ENCODE data around the gene CTNND2. TPM values are rescaled to one million over a fixed set of nuclear protein-coding genes. Genes with fewer than 3 reads are reported as not detected.
"Not testable (repeated sequence)": the region's sequence is repeated elsewhere in the genome, so short reads cannot be mapped to it uniquely, and the experiment has no call there.

The CTNND2 gene
- total RNA-seq, 4 donors from 2014 or later, result 0.04 TPM; not detected in 3

GRCh38 chr5:11012295-11012694 is 892.0 kb downstream of the CTNND2 start:
- DNase-seq, result no peak
- no peaks in the 10 kb centered on the region for H3K4me1 ChIP-seq
- no peaks in the 10 kb centered on the region for H3K9me3 ChIP-seq
- ATAC-seq, result no peak
- TF ChIP-seq POLR2A (IDR thresholded peaks at IDR 0.05), result no peak
- no peak for TF ChIP-seq CTCF (IDR thresholded peaks at IDR 0.05 in 4 of 5, conservative IDR thresholded peaks at IDR 0.05 in 1 of 5)
- no peaks in the 10 kb centered on the region for H3K36me3 ChIP-seq
- no peak overlapping the region for H3K27ac ChIP-seq
- intact Hi-C loops (cut with DNase I; ENCODE audit: low total_unique reads) (no loop called here), in situ Hi-C loops (cut with MboI; ENCODE audit: low sequenced_read_pairs in 4 of 4) (no loop called here)
- no peaks in the 10 kb centered on the region for H3K27me3 ChIP-seq
- H3K4me3 ChIP-seq, result no peak overlapping the region

- intact Hi-C loops (cut with DNase I; ENCODE audit: low total_unique reads), result no loop called here
Measured at GRCh38 chr5:11010429-11011210, 893.6 kb downstream of the CTNND2 start.

GRCh38 chr5:11009576-11009975 is 894.7 kb downstream of the CTNND2 start:
- Histone ChIP-seq H3K36me3 (no peaks in the 10 kb centered on the region), H3K4me3 (no peak overlapping the region), H3K27ac (no peak overlapping the region), H3K4me1 (no peaks in the 10 kb centered on the region), H3K9me3 (no peaks in the 10 kb centered on the region), H3K27me3 (no peaks in the 10 kb centered on the region)
- intact Hi-C loops (cut with DNase I; ENCODE audit: low total_unique reads), result no loop called here
- no peak for TF ChIP-seq POLR2A (IDR thresholded peaks at IDR 0.05)
- TF ChIP-seq CTCF (IDR thresholded peaks at IDR 0.05 in 4 of 5, conservative IDR thresholded peaks at IDR 0.05 in 1 of 5), result no peak
- no peak for ATAC-seq
- no peak for DNase-seq
- in situ Hi-C loops (cut with MboI; ENCODE audit: low sequenced_read_pairs in 4 of 4), result no loop called here

More at GRCh38 chr5:11010429-11011210, 893.6 kb downstream of the CTNND2 start:
- TF ChIP-seq POLR2A (IDR thresholded peaks at IDR 0.05) (no peak), CTCF (IDR thresholded peaks at IDR 0.05 in 4 of 5, conservative IDR thresholded peaks at IDR 0.05 in 1 of 5) (no peak)
- no peak overlapping the region for H3K27ac ChIP-seq
- H3K4me1 ChIP-seq, result no peaks in the 10 kb centered on the region
- H3K27me3 ChIP-seq, result no peaks in the 10 kb centered on the region
- in situ Hi-C loops (cut with MboI; ENCODE audit: low sequenced_read_pairs in 4 of 4), result no loop called here
- DNase-seq (no peak), ATAC-seq (no peak)
- no peaks in the 10 kb centered on the region for H3K9me3 ChIP-seq
- H3K4me3 ChIP-seq, result no peak overlapping the region
- H3K36me3 ChIP-seq, result no peaks in the 10 kb centered on the region

- DNase-seq (no peak), ATAC-seq (no peak)
- no peak for TF ChIP-seq POLR2A (IDR thresholded peaks at IDR 0.05)
- TF ChIP-seq CTCF (IDR thresholded peaks at IDR 0.05 in 4 of 5, conservative IDR thresholded peaks at IDR 0.05 in 1 of 5), result no peak
- no peaks in the 10 kb centered on the region for H3K27me3 ChIP-seq
- intact Hi-C loops (cut with DNase I; ENCODE audit: low total_unique reads) (no loop called here), in situ Hi-C loops (cut with MboI; ENCODE audit: low sequenced_read_pairs in 4 of 4) (no loop called here)
- H3K4me1 ChIP-seq, result no peaks in the 10 kb centered on the region
- H3K9me3 ChIP-seq, result no peaks in the 10 kb centered on the region
- H3K36me3 ChIP-seq, result no peaks in the 10 kb centered on the region
- H3K27ac ChIP-seq, result no peak overlapping the region
- H3K4me3 ChIP-seq, result no peak overlapping the region
Measured at GRCh38 chr5:11007269-11007870, 896.9 kb downstream of the CTNND2 start.

- intact Hi-C loops (cut with DNase I; ENCODE audit: low total_unique reads); DNase-seq; H3K4me3 ChIP-seq; H3K27ac ChIP-seq; H3K27me3 ChIP-seq; H3K9me3 ChIP-seq; H3K4me1 ChIP-seq; ATAC-seq; in situ Hi-C loops (cut with MboI; ENCODE audit: low sequenced_read_pairs in 4 of 4); H3K36me3 ChIP-seq: not testable (repeated sequence)
Measured at GRCh38 chr5:11004523-11004922, 899.7 kb downstream of the CTNND2 start.
